ENCODE results near the gene PRDM16. TPM values are rescaled to one million over a fixed set of nuclear protein-coding genes. Genes with fewer than 3 reads are reported as not detected.

Gene PRDM16
- polyA plus RNA-seq, 1 of the 3 experiments (the other 2 are of a cell fraction), result not detected

DNA sequence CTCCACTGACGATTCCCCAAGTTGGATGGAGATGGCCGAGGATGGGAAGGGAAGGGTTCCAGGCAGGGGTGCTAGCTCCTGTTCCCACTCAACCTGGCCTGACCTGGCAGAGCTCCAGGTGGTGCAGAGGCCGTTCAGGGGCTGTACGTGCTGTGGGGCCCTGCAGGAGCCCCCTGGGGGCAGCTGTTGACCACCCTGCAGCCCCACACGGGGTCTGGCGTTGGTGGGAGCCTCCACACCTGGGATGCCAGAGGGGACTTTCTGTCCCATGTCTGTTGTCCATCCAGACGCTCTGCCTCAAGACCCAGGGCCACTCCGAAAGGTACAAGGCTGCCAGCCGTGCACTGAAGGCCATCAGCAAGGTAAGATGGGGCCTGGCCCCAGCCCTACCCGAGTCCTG lies 405.4 kb downstream of the PRDM16 start:
- Histone ChIP-seq H3F3A (replicated peaks; ENCODE audit: insufficient read depth) (no peaks in the 10 kb centered on the region), H3K36me3 (replicated peaks in 1 of 2; ENCODE audit: control insufficient read depth in 1 of 2, insufficient read depth in 2 of 2, low read length in 1 of 2) (no peaks in the 10 kb centered on the region), H3K9me3 (no peaks in the 10 kb centered on the region), H3K4me2 (no peak overlapping the region), H3K27ac (ENCODE audit: low read depth in 2 of 2, low read length in 1 of 2) (no peak overlapping the region), H3K9me2 (no peaks in the 10 kb centered on the region), H3K79me2 (ENCODE audit: insufficient read depth) (no peaks in the 10 kb centered on the region), H4K20me1 (ENCODE audit: insufficient read depth) (no peaks in the 10 kb centered on the region), H2AFZ (ENCODE audit: low read depth) (no peak overlapping the region), H3K9ac (no peak overlapping the region), H3K4me1 (ENCODE audit: control insufficient read depth in 1 of 2, insufficient read depth in 2 of 2, low read depth in 1 of 2, low read length in 1 of 2) (peaks cover 2 to 7% of the 10 kb centered on the region in 2 experiments; a peak in 2 of 4 replicates), H3K27me3 (ENCODE audit: insufficient read depth) (no peaks in the 10 kb centered on the region), H3K4me3 (ENCODE audit: low read depth in 2 of 2, low read length in 1 of 2) (no peak overlapping the region)
- ChIA-PET POLR2A (no interaction called here), CTCF (interaction anchor here (4.1 kb wide), 1 partner anchor 21 kb away, joined by 99 read pairs; the partner anchor contains the start of gene ARHGEF16)
- no peak for TF ChIP-seq EP300 (IDR thresholded peaks at IDR 0.05; ENCODE audit: borderline replicate concordance in 1 of 2, low read depth in 1 of 2, low read length in 1 of 2)
- TF ChIP-seq, protein P1, sequence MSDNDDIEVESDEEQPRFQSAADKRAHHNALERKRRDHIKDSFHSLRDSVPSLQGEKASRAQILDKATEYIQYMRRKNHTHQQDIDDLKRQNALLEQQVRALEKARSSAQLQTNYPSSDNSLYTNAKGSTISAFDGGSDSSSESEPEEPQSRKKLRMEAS (IDR thresholded peaks at IDR 0.05; ENCODE audit: low read depth), result no peak
- TF ChIP-seq ELF1 (IDR thresholded peaks at IDR 0.05), result no peak
- no peak for TF ChIP-seq FOSL2 (IDR thresholded peaks at IDR 0.05; ENCODE audit: borderline replicate concordance, low read depth)
- no peak for TF ChIP-seq TCF12 (IDR thresholded peaks at IDR 0.05)
- no peak for TF ChIP-seq GABPA (IDR thresholded peaks at IDR 0.05; ENCODE audit: low read depth)
- TF ChIP-seq, protein P2, sequence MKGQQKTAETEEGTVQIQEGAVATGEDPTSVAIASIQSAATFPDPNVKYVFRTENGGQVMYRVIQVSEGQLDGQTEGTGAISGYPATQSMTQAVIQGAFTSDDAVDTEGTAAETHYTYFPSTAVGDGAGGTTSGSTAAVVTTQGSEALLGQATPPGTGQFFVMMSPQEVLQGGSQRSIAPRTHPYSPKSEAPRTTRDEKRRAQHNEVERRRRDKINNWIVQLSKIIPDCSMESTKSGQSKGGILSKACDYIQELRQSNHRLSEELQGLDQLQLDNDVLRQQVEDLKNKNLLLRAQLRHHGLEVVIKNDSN (IDR thresholded peaks at IDR 0.05; ENCODE audit: borderline replicate concordance, low read depth), result no peak
- no peak for TF ChIP-seq RFX5 (IDR thresholded peaks at IDR 0.05; ENCODE audit: low read length)
- no peak for TF ChIP-seq CHD2 (IDR thresholded peaks at IDR 0.05; ENCODE audit: low read length, partially characterized antibody)
- TF ChIP-seq POLR2AphosphoS5 (IDR thresholded peaks at IDR 0.05; ENCODE audit: low read depth, low read length), result no peak
- TF ChIP-seq NFIC (IDR thresholded peaks at IDR 0.05; ENCODE audit: borderline replicate concordance), result no peak
- TF ChIP-seq, protein P3, sequence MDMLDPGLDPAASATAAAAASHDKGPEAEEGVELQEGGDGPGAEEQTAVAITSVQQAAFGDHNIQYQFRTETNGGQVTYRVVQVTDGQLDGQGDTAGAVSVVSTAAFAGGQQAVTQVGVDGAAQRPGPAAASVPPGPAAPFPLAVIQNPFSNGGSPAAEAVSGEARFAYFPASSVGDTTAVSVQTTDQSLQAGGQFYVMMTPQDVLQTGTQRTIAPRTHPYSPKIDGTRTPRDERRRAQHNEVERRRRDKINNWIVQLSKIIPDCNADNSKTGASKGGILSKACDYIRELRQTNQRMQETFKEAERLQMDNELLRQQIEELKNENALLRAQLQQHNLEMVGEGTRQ (IDR thresholded peaks at IDR 0.05; ENCODE audit: borderline replicate concordance, low read depth, low read length), result no peak
- no peak for TF ChIP-seq EZH2phosphoT487 (IDR thresholded peaks at IDR 0.05; ENCODE audit: borderline replicate concordance, low read depth)
- TF ChIP-seq NRF1 (IDR thresholded peaks at IDR 0.05; ENCODE audit: low read depth, low read length), result no peak
- TF ChIP-seq, protein P4, sequence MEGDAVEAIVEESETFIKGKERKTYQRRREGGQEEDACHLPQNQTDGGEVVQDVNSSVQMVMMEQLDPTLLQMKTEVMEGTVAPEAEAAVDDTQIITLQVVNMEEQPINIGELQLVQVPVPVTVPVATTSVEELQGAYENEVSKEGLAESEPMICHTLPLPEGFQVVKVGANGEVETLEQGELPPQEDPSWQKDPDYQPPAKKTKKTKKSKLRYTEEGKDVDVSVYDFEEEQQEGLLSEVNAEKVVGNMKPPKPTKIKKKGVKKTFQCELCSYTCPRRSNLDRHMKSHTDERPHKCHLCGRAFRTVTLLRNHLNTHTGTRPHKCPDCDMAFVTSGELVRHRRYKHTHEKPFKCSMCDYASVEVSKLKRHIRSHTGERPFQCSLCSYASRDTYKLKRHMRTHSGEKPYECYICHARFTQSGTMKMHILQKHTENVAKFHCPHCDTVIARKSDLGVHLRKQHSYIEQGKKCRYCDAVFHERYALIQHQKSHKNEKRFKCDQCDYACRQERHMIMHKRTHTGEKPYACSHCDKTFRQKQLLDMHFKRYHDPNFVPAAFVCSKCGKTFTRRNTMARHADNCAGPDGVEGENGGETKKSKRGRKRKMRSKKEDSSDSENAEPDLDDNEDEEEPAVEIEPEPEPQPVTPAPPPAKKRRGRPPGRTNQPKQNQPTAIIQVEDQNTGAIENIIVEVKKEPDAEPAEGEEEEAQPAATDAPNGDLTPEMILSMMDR (IDR thresholded peaks at IDR 0.05), result no peak
- no peak for TF ChIP-seq JUND (IDR thresholded peaks at IDR 0.05)
- TF ChIP-seq, protein P5, sequence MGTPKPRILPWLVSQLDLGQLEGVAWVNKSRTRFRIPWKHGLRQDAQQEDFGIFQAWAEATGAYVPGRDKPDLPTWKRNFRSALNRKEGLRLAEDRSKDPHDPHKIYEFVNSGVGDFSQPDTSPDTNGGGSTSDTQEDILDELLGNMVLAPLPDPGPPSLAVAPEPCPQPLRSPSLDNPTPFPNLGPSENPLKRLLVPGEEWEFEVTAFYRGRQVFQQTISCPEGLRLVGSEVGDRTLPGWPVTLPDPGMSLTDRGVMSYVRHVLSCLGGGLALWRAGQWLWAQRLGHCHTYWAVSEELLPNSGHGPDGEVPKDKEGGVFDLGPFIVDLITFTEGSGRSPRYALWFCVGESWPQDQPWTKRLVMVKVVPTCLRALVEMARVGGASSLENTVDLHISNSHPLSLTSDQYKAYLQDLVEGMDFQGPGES (IDR thresholded peaks at IDR 0.05; ENCODE audit: low read depth, low read length), result no peak
- no peak for TF ChIP-seq YY1 (IDR thresholded peaks at IDR 0.05; ENCODE audit: low read depth)
- no peak for TF ChIP-seq MXI1 (IDR thresholded peaks at IDR 0.05; ENCODE audit: low read depth, low read length)
- 6% methylated on average over 4 of the region's 10 CpGs for WGBS (ENCODE audit: low lambda C conversion rate)
- DNase-seq, result no peak

Measured in SK-N-SH (cell line).